ENCODE measurements around the gene LRRN2.

DNA sequence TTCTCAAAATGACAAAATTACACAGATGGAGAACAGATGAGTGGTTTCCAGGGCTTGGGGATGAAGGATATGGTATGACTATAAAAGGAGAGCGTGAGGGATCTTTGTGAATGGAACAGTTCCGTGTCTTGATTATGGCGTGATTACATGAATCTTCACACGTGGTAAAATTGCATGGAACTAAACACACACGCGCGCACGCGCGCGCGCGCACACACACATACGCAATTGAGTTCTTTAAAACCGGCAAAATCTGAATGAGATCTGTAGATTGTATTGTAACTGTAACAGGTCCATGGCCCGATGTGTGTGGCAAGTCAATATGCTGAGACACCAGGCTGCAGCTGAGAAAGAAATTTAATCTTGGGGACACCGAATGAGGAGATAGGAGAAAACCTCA is 11.1 kb upstream of the LRRN2 start:
- TF ChIP-seq, protein P1, sequence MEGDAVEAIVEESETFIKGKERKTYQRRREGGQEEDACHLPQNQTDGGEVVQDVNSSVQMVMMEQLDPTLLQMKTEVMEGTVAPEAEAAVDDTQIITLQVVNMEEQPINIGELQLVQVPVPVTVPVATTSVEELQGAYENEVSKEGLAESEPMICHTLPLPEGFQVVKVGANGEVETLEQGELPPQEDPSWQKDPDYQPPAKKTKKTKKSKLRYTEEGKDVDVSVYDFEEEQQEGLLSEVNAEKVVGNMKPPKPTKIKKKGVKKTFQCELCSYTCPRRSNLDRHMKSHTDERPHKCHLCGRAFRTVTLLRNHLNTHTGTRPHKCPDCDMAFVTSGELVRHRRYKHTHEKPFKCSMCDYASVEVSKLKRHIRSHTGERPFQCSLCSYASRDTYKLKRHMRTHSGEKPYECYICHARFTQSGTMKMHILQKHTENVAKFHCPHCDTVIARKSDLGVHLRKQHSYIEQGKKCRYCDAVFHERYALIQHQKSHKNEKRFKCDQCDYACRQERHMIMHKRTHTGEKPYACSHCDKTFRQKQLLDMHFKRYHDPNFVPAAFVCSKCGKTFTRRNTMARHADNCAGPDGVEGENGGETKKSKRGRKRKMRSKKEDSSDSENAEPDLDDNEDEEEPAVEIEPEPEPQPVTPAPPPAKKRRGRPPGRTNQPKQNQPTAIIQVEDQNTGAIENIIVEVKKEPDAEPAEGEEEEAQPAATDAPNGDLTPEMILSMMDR (IDR thresholded peaks at IDR 0.05) = no peak
- TF ChIP-seq POLR2AphosphoS5 (IDR thresholded peaks at IDR 0.05) (no peak), EP300 (IDR thresholded peaks at IDR 0.05) (no peak), POLR2A (IDR thresholded peaks at IDR 0.05) (no peak)

All from stomach (tissue), 4 donors.